ENCODE results near the gene DAPK1.

DNA sequence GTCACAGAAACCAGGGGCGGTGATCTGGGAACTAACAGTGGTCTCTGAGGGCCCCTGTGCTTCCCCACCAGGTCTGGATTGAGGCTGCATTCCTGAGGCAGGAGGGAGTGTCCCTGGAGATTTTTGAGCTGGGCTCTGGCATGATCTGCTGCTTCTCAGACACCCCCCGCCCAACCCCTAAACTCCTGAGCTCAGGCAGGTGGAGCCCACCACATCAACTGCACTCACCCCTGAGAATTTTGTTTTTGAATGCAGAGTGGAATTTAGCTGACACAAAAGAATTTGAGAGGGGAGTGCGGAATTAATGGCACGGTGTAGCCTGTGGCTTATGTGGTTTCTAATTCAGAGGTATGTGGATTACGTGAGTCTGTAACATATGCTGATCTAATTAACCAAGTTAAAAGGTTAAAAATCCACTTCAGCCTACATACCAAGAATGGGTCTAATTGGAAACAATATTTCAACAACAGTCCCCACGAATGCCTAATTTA lies 204.3 kb downstream of the DAPK1 start:
- TF ChIP-seq JUND (IDR thresholded peaks at IDR 0.05): no peak
- TF ChIP-seq CTCF (IDR thresholded peaks at IDR 0.05): no peak
- TF ChIP-seq SMC3 (IDR thresholded peaks at IDR 0.05; ENCODE audit: low read depth, low read length): no peak
- TF ChIP-seq EZH2phosphoT487 (IDR thresholded peaks at IDR 0.05; ENCODE audit: borderline replicate concordance, low read depth): no peak
- no peak for TF ChIP-seq POLR2AphosphoS5 (IDR thresholded peaks at IDR 0.05; ENCODE audit: low read depth, low read length)
- TF ChIP-seq, protein P1, sequence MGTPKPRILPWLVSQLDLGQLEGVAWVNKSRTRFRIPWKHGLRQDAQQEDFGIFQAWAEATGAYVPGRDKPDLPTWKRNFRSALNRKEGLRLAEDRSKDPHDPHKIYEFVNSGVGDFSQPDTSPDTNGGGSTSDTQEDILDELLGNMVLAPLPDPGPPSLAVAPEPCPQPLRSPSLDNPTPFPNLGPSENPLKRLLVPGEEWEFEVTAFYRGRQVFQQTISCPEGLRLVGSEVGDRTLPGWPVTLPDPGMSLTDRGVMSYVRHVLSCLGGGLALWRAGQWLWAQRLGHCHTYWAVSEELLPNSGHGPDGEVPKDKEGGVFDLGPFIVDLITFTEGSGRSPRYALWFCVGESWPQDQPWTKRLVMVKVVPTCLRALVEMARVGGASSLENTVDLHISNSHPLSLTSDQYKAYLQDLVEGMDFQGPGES (IDR thresholded peaks at IDR 0.05; ENCODE audit: low read depth, low read length): no peak
- no peak for TF ChIP-seq EP300 (IDR thresholded peaks at IDR 0.05; ENCODE audit: borderline replicate concordance in 1 of 2, low read depth in 1 of 2, low read length in 1 of 2)
- TF ChIP-seq, protein P2, sequence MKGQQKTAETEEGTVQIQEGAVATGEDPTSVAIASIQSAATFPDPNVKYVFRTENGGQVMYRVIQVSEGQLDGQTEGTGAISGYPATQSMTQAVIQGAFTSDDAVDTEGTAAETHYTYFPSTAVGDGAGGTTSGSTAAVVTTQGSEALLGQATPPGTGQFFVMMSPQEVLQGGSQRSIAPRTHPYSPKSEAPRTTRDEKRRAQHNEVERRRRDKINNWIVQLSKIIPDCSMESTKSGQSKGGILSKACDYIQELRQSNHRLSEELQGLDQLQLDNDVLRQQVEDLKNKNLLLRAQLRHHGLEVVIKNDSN (IDR thresholded peaks at IDR 0.05; ENCODE audit: borderline replicate concordance, low read depth): no peak
- no peak for TF ChIP-seq CHD2 (IDR thresholded peaks at IDR 0.05; ENCODE audit: low read length, partially characterized antibody)
- TF ChIP-seq TAF1 (IDR thresholded peaks at IDR 0.05; ENCODE audit: borderline replicate concordance, low read depth, low read length): no peak
- no peak for TF ChIP-seq TCF12 (IDR thresholded peaks at IDR 0.05)
- no peak for TF ChIP-seq FOXM1 (IDR thresholded peaks at IDR 0.05; ENCODE audit: low read depth)
- no peak for TF ChIP-seq NRF1 (IDR thresholded peaks at IDR 0.05; ENCODE audit: low read depth, low read length)
- TF ChIP-seq RAD21 (IDR thresholded peaks at IDR 0.05; ENCODE audit: low read length): no peak

Measured in SK-N-SH (cell line).